ENCODE results near the gene SYNGR3.
"Not testable (repeated sequence)": the region's sequence is repeated elsewhere in the genome, so short reads cannot be mapped to it uniquely, and the experiment has no call there.

SYNGR3 gene

GRCh38 chr16:1959269-1960039, 30.3 kb upstream of the SYNGR3 start, which contains the start of gene NDUFB10:
TSS of gene NDUFB10 (plus strand) at chr16:1959538. CDS start at chr16:1959625, 87 bp downstream.
- DNase-seq (ENCODE audit: low spot score): peak; percentile 91

DNA sequence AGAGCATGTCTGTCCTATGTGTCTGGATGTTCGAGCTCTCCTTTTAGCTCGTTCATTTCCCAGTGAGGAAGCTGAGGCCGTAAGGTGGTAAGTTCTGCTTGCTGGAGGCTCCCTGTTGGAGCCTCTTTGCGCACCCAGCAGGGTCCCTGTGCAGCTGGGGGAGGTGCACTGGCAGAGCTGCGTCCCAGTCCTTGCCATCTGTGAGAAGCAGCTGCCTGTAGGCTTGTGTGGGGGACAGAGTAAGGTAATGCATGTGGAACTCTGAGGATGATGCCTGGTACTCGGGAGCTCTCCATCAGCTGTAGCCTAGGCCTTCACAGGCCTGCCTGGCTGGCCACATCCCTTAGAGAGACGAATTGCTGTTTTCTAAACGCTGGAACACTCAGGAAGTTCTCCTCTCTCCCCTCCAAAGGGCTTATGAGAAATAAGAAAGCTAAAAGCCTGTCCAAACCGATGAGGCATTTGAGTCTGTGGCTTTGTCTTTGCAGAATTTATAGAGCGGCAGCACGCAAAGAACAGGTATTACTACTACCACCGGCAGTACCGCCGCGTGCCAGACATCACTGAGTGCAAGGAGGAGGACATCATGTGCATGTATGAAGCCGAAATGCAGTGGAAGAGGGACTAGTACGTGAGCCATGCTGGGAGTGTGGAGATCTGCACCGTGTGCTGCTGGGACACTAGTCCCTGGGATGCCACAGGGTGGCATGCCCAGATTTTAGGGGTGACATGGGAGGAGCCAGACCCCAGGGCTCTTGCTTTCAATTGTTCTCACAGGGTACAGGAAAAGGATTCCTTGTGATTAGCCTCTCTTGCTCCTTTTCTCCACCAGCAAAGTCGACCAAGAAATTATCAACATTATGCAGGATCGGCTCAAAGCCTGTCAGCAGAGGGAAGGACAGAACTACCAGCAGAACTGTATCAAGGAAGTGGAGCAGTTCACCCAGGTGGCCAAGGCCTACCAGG, 28.8 kb upstream of the SYNGR3 start:
- DNase-seq (ENCODE audit: low spot score): no peak

- DNase-seq (ENCODE audit: low spot score): no peak
Measured at GRCh38 chr16:1961651-1962067, 28.1 kb upstream of the SYNGR3 start.

DNA sequence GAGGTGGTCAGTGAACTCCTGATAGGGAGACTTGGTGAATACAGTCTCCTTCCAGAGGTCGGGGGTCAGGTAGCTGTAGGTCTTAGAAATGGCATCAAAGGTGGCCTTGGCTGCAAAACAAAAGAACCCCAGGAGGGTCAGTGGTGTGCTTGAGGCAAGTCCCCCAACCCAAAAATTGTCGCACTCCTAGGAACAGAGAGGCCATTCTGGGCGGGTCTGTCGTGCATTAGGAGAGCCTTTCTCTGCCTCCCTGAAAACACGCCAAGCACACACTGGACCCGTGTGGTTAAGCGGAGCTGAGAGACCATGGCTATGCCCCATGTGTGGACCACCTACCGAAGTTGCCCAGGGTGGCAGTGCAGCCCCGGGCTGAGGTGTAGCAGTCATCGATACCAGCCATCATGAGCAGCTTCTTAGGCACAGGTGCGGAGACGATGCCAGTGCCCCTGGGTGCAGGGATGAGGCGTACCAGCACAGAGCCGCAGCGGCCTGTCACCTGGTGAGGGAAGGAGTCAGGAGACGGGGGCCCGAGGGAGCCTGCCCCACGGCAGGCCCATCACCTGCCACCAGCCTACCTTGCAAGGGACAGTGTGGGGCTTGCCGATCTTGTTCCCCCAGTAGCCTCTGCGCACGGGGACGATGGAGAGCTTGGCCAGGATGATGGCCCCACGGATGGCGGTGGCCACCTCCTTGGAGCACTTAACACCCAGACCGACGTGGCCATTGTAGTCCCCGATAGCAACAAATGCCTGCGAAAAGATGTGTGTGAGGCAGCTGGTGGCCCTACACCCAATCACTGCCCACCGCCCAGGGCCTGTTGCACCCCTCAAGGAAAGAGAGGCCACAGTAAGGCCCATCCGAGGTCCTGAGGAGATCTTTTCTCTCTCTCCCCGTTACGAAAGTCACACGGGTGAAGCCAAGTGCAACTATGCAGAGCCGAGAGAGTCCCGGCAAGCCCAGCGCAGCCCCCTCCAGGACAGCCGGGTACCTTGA, 27.3 kb upstream of the SYNGR3 start:
- not testable (repeated sequence) for DNase-seq (ENCODE audit: low spot score)

- DNase-seq (ENCODE audit: low spot score): peak; percentile 71
Measured at GRCh38 chr16:1963806-1964505, 25.8 kb upstream of the SYNGR3 start.

DNA sequence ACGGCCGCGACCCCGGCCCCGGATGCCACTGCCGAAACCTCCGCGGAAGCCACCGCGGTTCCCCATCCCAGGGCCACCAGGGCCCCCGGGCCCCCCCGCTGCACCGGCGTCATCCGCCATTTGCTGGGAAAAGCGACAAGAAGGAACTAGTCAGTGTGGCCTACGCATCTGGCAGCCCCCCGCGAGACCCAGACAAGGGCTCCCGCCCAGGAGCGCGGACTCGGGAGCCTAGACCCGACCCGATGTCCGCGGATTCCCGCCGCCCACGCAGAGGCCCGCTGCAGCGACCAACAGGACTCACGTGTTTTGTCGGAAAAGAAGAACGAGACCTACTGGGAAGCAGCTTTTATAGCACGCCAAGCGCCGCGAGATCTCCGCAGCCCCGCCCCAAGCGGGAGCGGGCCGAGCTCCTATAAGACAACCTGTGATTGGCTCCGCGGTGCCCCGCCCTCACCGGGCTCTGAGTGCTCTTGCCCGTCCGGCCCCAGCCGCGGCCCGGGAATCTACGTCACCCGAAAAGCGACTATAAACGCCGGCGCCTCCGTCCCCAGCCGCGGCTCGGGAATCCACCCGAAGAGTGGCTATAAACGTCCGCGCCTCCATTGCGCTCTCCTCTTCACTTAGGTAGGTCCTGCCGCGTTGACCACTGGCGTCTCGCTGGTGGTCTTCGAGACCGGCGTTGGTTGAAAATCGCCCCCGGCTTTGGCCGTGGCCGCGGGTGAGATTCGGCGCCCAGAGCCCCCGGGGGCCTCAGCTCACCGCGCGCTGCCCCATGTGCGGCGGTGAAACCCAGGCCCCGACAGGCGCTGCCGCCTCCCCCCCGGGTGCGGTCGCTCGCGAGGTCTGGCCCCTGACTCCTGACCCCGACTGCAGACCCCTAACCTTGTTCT, 25.0 kb upstream of the SYNGR3 start, which contains the start of gene RPS2:
RPS2 (minus strand) TSS at position 321 of the 890 bp plus-strand sequence; CDS start at position 120, 201 bp downstream.
- DNase-seq (ENCODE audit: low spot score): peak; percentile 97

- no peak for DNase-seq (ENCODE audit: low spot score)
Measured at GRCh38 chr16:1965396-1966001, 24.3 kb upstream of the SYNGR3 start.

DNA sequence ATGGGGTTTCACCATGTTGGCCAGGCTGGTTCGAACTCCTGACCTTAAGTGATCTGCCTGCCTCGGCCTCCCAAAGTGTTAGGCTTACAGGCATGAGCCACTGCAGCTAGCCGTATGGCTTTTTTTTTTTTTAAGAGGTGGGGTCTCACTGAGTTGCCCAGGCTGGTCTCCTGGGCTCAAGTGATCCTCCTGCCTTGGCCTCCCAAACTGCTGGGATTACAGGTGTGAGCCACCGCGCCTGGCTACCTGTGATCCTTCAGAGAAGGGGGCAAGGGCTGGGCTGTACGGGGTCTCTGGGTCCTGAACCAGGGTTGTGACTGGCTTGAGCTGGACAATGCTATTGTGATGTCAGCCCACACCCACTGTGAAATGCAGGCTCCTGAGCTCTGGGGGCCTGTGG, 23.3 kb upstream of the SYNGR3 start, which contains the start of gene RNF151:
RNF151 (plus strand) TSS at position 397 of the 400 bp plus-strand sequence. CDS start 26 bp downstream, outside the sequence.
- no peak for DNase-seq (ENCODE audit: low spot score)

GRCh38 chr16:1968146-1968953, 21.4 kb upstream of the SYNGR3 start:
- no peak for DNase-seq (ENCODE audit: low spot score)

GRCh38 chr16:1971796-1972489, 17.8 kb upstream of the SYNGR3 start, which contains the start of gene TBL3:
TSS of gene TBL3 (plus strand) at chr16:1972053. CDS start at chr16:1972165, 112 bp downstream.
- peak; percentile 95 for DNase-seq (ENCODE audit: low spot score)

GRCh38 chr16:1972490-1972877, 17.3 kb upstream of the SYNGR3 start:
- peak; percentile 44 for DNase-seq (ENCODE audit: low spot score)

- no peak for DNase-seq (ENCODE audit: low spot score)
Measured at GRCh38 chr16:1973461-1974156, 16.2 kb upstream of the SYNGR3 start.

DNA sequence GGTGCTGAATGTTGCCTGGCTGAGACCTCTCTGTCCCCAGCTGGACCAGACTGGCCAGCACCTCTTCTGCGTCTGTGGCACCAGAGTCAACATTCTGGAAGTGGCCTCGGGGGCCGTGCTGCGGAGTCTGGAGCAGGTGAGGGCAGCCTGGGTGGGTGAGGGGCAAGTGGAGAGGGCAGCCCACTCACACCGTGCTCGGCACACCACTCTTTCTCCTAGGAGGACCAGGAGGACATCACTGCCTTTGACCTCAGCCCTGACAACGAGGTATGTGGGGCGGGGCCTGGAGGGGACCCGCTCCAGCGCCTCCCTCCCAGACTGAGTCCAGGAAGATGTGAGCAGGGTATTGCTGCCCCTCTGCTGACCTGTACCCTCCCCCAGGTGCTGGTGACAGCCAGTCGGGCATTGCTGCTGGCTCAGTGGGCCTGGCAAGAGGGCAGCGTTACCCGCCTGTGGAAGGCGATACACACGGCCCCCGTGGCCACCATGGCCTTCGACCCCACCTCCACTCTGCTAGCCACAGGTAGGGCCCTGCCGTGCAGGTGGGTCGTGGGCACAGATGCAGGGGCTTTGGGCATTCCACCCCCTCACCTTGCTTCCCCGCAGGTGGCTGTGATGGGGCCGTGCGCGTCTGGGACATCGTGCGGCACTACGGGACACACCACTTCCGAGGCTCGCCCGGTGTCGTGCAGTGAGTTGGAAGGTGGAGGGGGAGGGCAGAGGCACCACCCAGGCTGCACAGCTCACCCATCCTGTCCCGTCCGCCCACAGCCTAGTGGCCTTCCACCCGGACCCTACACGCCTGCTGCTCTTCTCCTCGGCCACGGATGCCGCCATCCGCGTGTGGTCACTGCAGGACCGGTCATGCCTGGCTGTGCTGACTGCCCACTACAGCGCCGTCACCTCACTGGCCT, 15.4 kb upstream of the SYNGR3 start:
- DNase-seq (ENCODE audit: low spot score): no peak

GRCh38 chr16:1975432-1976215, 14.1 kb upstream of the SYNGR3 start:
- no peak for DNase-seq (ENCODE audit: low spot score)

GRCh38 chr16:1976216-1976520, 13.6 kb upstream of the SYNGR3 start:
- DNase-seq (ENCODE audit: low spot score): no peak
